Endothelial cell of umbilical vein (primary cell): Measurements from ENCODE around the gene CHD6. TPM values are rescaled to one million over a fixed set of nuclear protein-coding genes. Genes with fewer than 3 reads are reported as not detected.

Experiments
- BruUV-seq: library from RNA; stranded (reverse); fragments of 400-500 nt; replicated peaks from 2 replicates; lab custom pipeline; 2021; lab: Mats Ljungman, UMichigan
- CTCF ChIA-PET: fragments of 300-600, 350-600 bp; sonication (Branson Sonifier 250); formaldehyde crosslinking; loops from one replicate; lab custom pipeline; 2021; ENCODE audit warnings: antibody characterized with exemption, inconsistent platforms; lab: Charles Lee
- POLR2A ChIA-PET: fragments of 300-600, 350-600 bp; sonication (Branson Sonifier 250); formaldehyde crosslinking; loops from one replicate; lab custom pipeline; 2021; ENCODE audit warnings: antibody characterized with exemption, inconsistent platforms; lab: Charles Lee
- DNase-seq: peaks from one replicate; pipeline ENCODE4 v3.0.0-alpha.2; 2011; ENCODE audit warnings: low read depth, low spot score
- FAIRE-seq: peaks from 2 replicates; lab custom pipeline; 2011; peaks lifted over from hg19 to GRCh38; lab: Jason Lieb, UNC
- H2AFZ ChIP-seq: 2 replicates; pipeline ENCODE4 v1.6.0; 2012; ENCODE audit warnings: low read depth, low read length, control low read depth, inconsistent platforms
- H3K27ac ChIP-seq: 2 replicates; pipeline ENCODE4 v1.5.1; 2011; ENCODE audit warnings: low read depth, mild to moderate bottlenecking, control low read depth, low read length, moderate library complexity; ENCODE audit not compliant: insufficient read depth
- H3K27me3 ChIP-seq, 2 experiments: 2 replicates each; pipeline versions ENCODE4 v1.6.0 to v1.6.1; 2011; ENCODE audit warnings: low read length in 2 of 2, mixed read lengths in 1 of 2; ENCODE audit not compliant: control insufficient read depth in 2 of 2, insufficient read depth in 2 of 2
- H3K36me3 ChIP-seq, 2 experiments: 2 replicates in 1 of 2; 3 replicates in 1 of 2; pipeline ENCODE4 v1.5.1; 2011; ENCODE audit warnings: low read length in 2 of 2, mild to moderate bottlenecking in 1 of 2, moderate library complexity in 1 of 2; ENCODE audit not compliant: control insufficient read depth in 2 of 2, insufficient read depth in 2 of 2; ENCODE audit errors: extremely low read depth in 1 of 2
- H3K4me1 ChIP-seq: 3 replicates; pipeline ENCODE4 v1.5.1; 2011; ENCODE audit warnings: mild to moderate bottlenecking, low read length; ENCODE audit not compliant: control insufficient read depth, insufficient read depth; ENCODE audit errors: extremely low read depth
- H3K4me2 ChIP-seq: 2 replicates; pipeline ENCODE4 v1.6.1; 2011; ENCODE audit warnings: low read length, control low read depth, mixed read lengths; ENCODE audit not compliant: insufficient read depth
- H3K4me3 ChIP-seq, 3 experiments: fragments of 200-600 bp in 1 of 3; sonication (generic), shearing (Covaris generic) in 1 of 3; replicated peaks in 1 of 3; 2 replicates each; pipeline ENCODE4 v1.5.1; 2011 to 2016; ENCODE audit warnings: control low read depth in 3 of 3, low read length in 3 of 3, mild to moderate bottlenecking in 2 of 3, inconsistent platforms in 1 of 3, low read depth in 1 of 3, moderate library complexity in 1 of 3; ENCODE audit not compliant: insufficient read depth in 1 of 3
- H3K79me2 ChIP-seq: 2 replicates; pipeline ENCODE4 v1.6.0; 2012; ENCODE audit warnings: low read length, inconsistent platforms; ENCODE audit not compliant: control insufficient read depth, insufficient read depth
- H3K9ac ChIP-seq: replicated peaks from 2 replicates; pipeline ENCODE3; 2011; ENCODE audit warnings: low read length, control low read depth; ENCODE audit not compliant: insufficient read depth; ENCODE audit errors: extremely low read depth
- H3K9me1 ChIP-seq: replicated peaks from 3 replicates; pipeline ENCODE4 v1.6.0; 2011; ENCODE audit warnings: mild to moderate bottlenecking, low read length; ENCODE audit not compliant: control insufficient read depth, insufficient read depth; ENCODE audit errors: extremely low read depth
- H3K9me3 ChIP-seq: replicated peaks from 2 replicates; pipeline ENCODE4 v1.5.1; 2012; ENCODE audit warnings: low read length, inconsistent platforms; ENCODE audit not compliant: control insufficient read depth, insufficient read depth
- H4K20me1 ChIP-seq: replicated peaks from 2 replicates; pipeline ENCODE3; 2011; ENCODE audit warnings: mild to moderate bottlenecking, low read length; ENCODE audit not compliant: control insufficient read depth, insufficient read depth; ENCODE audit errors: extremely low read depth
- EZH2 ChIP-seq: IDR thresholded peaks from 2 replicates; pipeline ENCODE4 v1.6.1; 2012; ENCODE audit warnings: borderline replicate concordance, low read depth, mild to moderate bottlenecking, moderate library complexity, low read length, inconsistent platforms; ENCODE audit not compliant: severe bottlenecking
- FOS ChIP-seq: IDR thresholded peaks from 2 replicates; pipeline ENCODE4 v1.6.1; 2011; ENCODE audit warnings: mild to moderate bottlenecking, low read length, moderate library complexity, borderline replicate concordance; ENCODE audit not compliant: insufficient read depth
- GATA2 ChIP-seq: IDR thresholded peaks from 2 replicates; pipeline ENCODE4 v1.7.0; 2011; ENCODE audit warnings: low read depth, mild to moderate bottlenecking, moderate library complexity, mixed read lengths, low read length; ENCODE audit not compliant: insufficient read length, insufficient read depth
- JUN ChIP-seq: IDR thresholded peaks from 2 replicates; pipeline ENCODE4 v1.6.1; 2011; ENCODE audit warnings: borderline replicate concordance, low read depth; ENCODE audit not compliant: insufficient read length, insufficient read depth
- MYC ChIP-seq: IDR thresholded peaks from one replicate; pipeline ENCODE4 v1.6.1; 2011; ENCODE audit warnings: mild to moderate bottlenecking, low read depth, low read length
- POLR2AphosphoS5 ChIP-seq: IDR thresholded peaks from 2 replicates; pipeline ENCODE4 v1.6.1; 2012; ENCODE audit warnings: low read depth, mild to moderate bottlenecking, control low read depth, low read length, moderate library complexity; ENCODE audit not compliant: insufficient read depth
- dilution Hi-C: fragments of 300-500 bp; cut with MboI; formaldehyde crosslinking; loops from one replicate; pipeline ENCODE4 v1.15.0; 2019; ENCODE audit warnings: low sequenced_read_pairs; ENCODE audit not compliant: extremely low pct_ligation_motif_present
- intact Hi-C: fragments of 100-400 bp; cut with micrococcal nuclease; formaldehyde crosslinking; loops from one replicate; pipeline ENCODE4 v1.10.0; 2022
- polyA plus RNA-seq, 4 experiments: library from polyadenylated mRNA; depleted of rRNA in 3 of 4; stranded (reverse) in 3 of 4; unstranded in 1 of 4; fragments of >200 nt; gene quantifications; 2 replicates each; pipeline versions ENCODE4 v1.2.1 to v1.2.3, GENCODE V29; 2011 to 2012; ENCODE audit warnings: missing spikeins in 1 of 4
- total RNA-seq: library from RNA; stranded (reverse); gene quantifications from 2 replicates; pipeline ENCODE4 v1.2.3, GENCODE V29; 2021
- TF ChIP-seq, protein P1 (sequence below): IDR thresholded peaks from 2 replicates; pipeline ENCODE4 v1.6.1; 2011; ENCODE audit not compliant: insufficient read depth, insufficient read length

Gene CHD6
- total and polyA plus RNA-seq, 2 donors (not counting 3 experiments of a cell fraction or from before 2014, with no cell fraction given), result 7.2 to 33.7 TPM

DNA sequence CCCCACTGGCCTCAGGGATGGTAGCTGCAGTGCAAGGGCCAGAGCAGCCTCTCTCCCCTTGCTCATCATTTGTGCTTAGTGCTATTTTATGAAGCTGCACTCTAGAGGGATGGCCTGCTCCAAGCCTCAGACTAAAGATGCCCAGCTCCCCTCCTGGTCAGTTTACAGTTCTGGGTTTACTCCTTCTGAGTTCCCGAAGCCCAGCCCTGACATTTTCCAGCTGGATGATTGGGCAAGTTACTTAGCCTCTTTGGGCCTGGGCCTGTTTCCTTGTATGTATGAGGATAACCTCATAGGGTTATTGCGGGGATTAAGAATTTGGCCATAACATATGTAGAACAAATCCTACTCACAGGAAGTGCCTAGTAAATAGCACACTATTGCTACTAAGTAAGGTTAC lies 219.8 kb downstream of the CHD6 start:
- Histone ChIP-seq H4K20me1 (no peaks in the 10 kb centered on the region), H3K36me3 (peaks cover 0 to 3% of the 10 kb centered on the region in 2 experiments), H3K27ac (no peak overlapping the region), H3K4me3 (no peak overlapping the region), H3K9me1 (no peaks in the 10 kb centered on the region), H3K4me1 (no peaks in the 10 kb centered on the region), H3K9me3 (no peaks in the 10 kb centered on the region), H2AFZ (no peak overlapping the region), H3K9ac (no peak overlapping the region), H3K4me2 (no peak overlapping the region), H3K27me3 (no peaks in the 10 kb centered on the region), H3K79me2 (no peaks in the 10 kb centered on the region)
- DNase-seq, result no peak
- TF ChIP-seq POLR2AphosphoS5 (no peak), EZH2 (no peak), JUN (no peak)
- TF ChIP-seq, protein P1, sequence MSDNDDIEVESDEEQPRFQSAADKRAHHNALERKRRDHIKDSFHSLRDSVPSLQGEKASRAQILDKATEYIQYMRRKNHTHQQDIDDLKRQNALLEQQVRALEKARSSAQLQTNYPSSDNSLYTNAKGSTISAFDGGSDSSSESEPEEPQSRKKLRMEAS, result no peak
- ChIA-PET CTCF (interaction anchor here (1.1 to 1.7 kb wide), 4 partner anchors 11 to 263 kb away, joined by 3 to 9 read pairs (median 4); no protein-coding TSS in a partner anchor), POLR2A (no interaction called here)
- dilution Hi-C loops (no loop called here), intact Hi-C loops (no loop called here)
- FAIRE-seq, result no peak
- no TSS peak for BruUV-seq

- Histone ChIP-seq H3K27me3 (no peaks in the 10 kb centered on the region), H3K9me3 (no peaks in the 10 kb centered on the region), H3K4me2 (no peak overlapping the region), H3K4me1 (no peaks in the 10 kb centered on the region), H3K9me1 (no peaks in the 10 kb centered on the region), H3K9ac (no peak overlapping the region), H3K36me3 (no peaks in the 10 kb centered on the region), H3K27ac (no peak overlapping the region), H3K79me2 (no peaks in the 10 kb centered on the region), H2AFZ (no peak overlapping the region), H4K20me1 (no peaks in the 10 kb centered on the region), H3K4me3 (no peak overlapping the region)
- ChIA-PET POLR2A (no interaction called here), CTCF (interaction anchor here (1.3 kb wide), 1 partner anchor 45 kb away, joined by 3 read pairs; no protein-coding TSS in a partner anchor)
- intact Hi-C loops (no loop called here), dilution Hi-C loops (no loop called here)
- BruUV-seq, result no TSS peak
- DNase-seq, result no peak
- TF ChIP-seq FOS (no peak), EZH2 (no peak), GATA2 (no peak), MYC (no peak)
- TF ChIP-seq, protein P1, result no peak
- no peak for FAIRE-seq
Measured at GRCh38 chr20:41395667-41396664, 222.2 kb downstream of the CHD6 start.
